OCI-LY3 (cell line): ENCODE data around the gene CREG1.

ENCODE experiments used
- H2AFZ ChIP-seq: fragments of 200-600, 300-600 bp; shearing (Covaris generic); 2 replicates; pipeline ENCODE4 v1.6.0; 2014; ENCODE audit warnings: antibody characterized with exemption, low read depth, low read length
- H3K27ac ChIP-seq: fragments of 200-600, 300-600 bp; sonication (generic); 2 replicates; pipeline ENCODE4 v1.5.1; 2014; ENCODE audit warnings: mild to moderate bottlenecking, low read length, moderate library complexity, mixed read lengths
- H3K27me3 ChIP-seq: fragments of 200-600, 300-600 bp; sonication (generic); 2 replicates; pipeline ENCODE4 v1.6.1; 2014; ENCODE audit warnings: low read depth, low read length, mixed read lengths
- H3K36me3 ChIP-seq: fragments of 200-600, 300-600 bp; sonication (generic); replicated peaks from 2 replicates; pipeline ENCODE3; 2014; ENCODE audit warnings: low read depth, low read length, mixed read lengths
- H3K4me1 ChIP-seq: fragments of 300-600, 200-600 bp; sonication (generic); 2 replicates; pipeline ENCODE4 v1.6.1; 2014; ENCODE audit warnings: low read length, mixed read lengths
- H3K4me2 ChIP-seq: fragments of 200-600, 300-600 bp; sonication (generic); 2 replicates; pipeline ENCODE4 v1.6.1; 2014; ENCODE audit warnings: low read length, mixed read lengths
- H3K4me3 ChIP-seq: fragments of 300-600, 200-600 bp; sonication (generic); 2 replicates; pipeline ENCODE4 v1.5.1; 2014; ENCODE audit warnings: antibody characterized with exemption, mild to moderate bottlenecking, low read length, moderate library complexity
- H3K79me2 ChIP-seq: fragments of 300-600, 200-600 bp; shearing (Covaris generic); 2 replicates; pipeline ENCODE4 v1.6.1; 2014; ENCODE audit warnings: mild to moderate bottlenecking, low read length, mixed read lengths
- H3K9ac ChIP-seq: fragments of 300-600, 200-600 bp; shearing (Covaris generic); 2 replicates; pipeline ENCODE4 v1.6.0; 2014; ENCODE audit warnings: mild to moderate bottlenecking, low read length, moderate library complexity
- H3K9me3 ChIP-seq: fragments of 200-600, 300-600 bp; shearing (Covaris generic); 2 replicates; pipeline ENCODE4 v1.6.1; 2014; ENCODE audit warnings: low read length, mixed read lengths; ENCODE audit not compliant: insufficient read depth
- H4K20me1 ChIP-seq: fragments of 200-600, 300-600 bp; sonication (generic); 2 replicates; pipeline ENCODE4 v1.6.1; 2016; ENCODE audit warnings: low read length, mixed read lengths; ENCODE audit not compliant: insufficient read depth
- CTCF ChIP-seq: fragments of 200-600, 300-600 bp; sonication (generic); IDR thresholded peaks from 2 replicates; pipeline ENCODE4 v1.5.1; 2014; ENCODE audit warnings: antibody characterized with exemption, low read length, low read depth
- EZH2phosphoT487 ChIP-seq: fragments of 200-600 bp; shearing (Covaris generic); IDR thresholded peaks from 2 replicates; pipeline ENCODE4 v1.6.1; 2018; ENCODE audit warnings: antibody characterized with exemption, mixed run types, low read depth

Gene CREG1

GRCh38 chr1:167599957-167600581, 46.5 kb upstream of the CREG1 start:
- no peaks in the 10 kb centered on the region for H3K36me3 ChIP-seq
- H3K27ac ChIP-seq = no peak overlapping the region
- H3K9me3 ChIP-seq = no peaks in the 10 kb centered on the region
- H2AFZ ChIP-seq = 0 out of 2 replicates have a peak overlapping the region, but pooled peaks have one; percentile 23
- no peaks in the 10 kb centered on the region; the same call in 1 of the 2 replicates for H3K27me3 ChIP-seq
- H4K20me1 ChIP-seq = no peaks in the 10 kb centered on the region
- peaks cover 8% of the 10 kb centered on the region for H3K4me1 ChIP-seq
- H3K9ac ChIP-seq = no peak overlapping the region
- H3K79me2 ChIP-seq = no peaks in the 10 kb centered on the region
- H3K4me3 ChIP-seq = 0 out of 2 replicates have a peak overlapping the region, but pooled peaks have one; percentile 17
- TF ChIP-seq EZH2phosphoT487 = no peak
- peak; percentile 98 for TF ChIP-seq CTCF
- H3K4me2 ChIP-seq = peak overlapping the region; percentile 42

GRCh38 chr1:167594822-167595221, 41.3 kb upstream of the CREG1 start:
- no peaks in the 10 kb centered on the region for H3K9me3 ChIP-seq
- no peak overlapping the region for H3K27ac ChIP-seq
- no peak overlapping the region for H3K9ac ChIP-seq
- H4K20me1 ChIP-seq = no peaks in the 10 kb centered on the region
- no peak overlapping the region for H3K4me3 ChIP-seq
- no peaks in the 10 kb centered on the region for H3K79me2 ChIP-seq
- TF ChIP-seq EZH2phosphoT487 (no peak), CTCF (no peak)
- H3K4me1 ChIP-seq = peaks cover 2% of the 10 kb centered on the region
- H3K27me3 ChIP-seq = peaks cover 10% of the 10 kb centered on the region; the same call in 1 of the 2 replicates
- no peak overlapping the region for H3K4me2 ChIP-seq
- H3K36me3 ChIP-seq = no peaks in the 10 kb centered on the region
- H2AFZ ChIP-seq = no peak overlapping the region

- H3K4me2 ChIP-seq = no peak overlapping the region
- H3K9me3 ChIP-seq = no peaks in the 10 kb centered on the region
- H2AFZ ChIP-seq = no peak overlapping the region
- no peaks in the 10 kb centered on the region for H3K36me3 ChIP-seq
- no peak overlapping the region for H3K4me3 ChIP-seq
- TF ChIP-seq EZH2phosphoT487 (no peak), CTCF (no peak)
- H3K27ac ChIP-seq = no peak overlapping the region
- H3K4me1 ChIP-seq = no peaks in the 10 kb centered on the region
- no peaks in the 10 kb centered on the region for H4K20me1 ChIP-seq
- H3K79me2 ChIP-seq = no peaks in the 10 kb centered on the region
- H3K9ac ChIP-seq = no peak overlapping the region
- H3K27me3 ChIP-seq = peaks cover 10% of the 10 kb centered on the region; the same call in 1 of the 2 replicates
Measured at GRCh38 chr1:167593860-167594259, 40.3 kb upstream of the CREG1 start.

- Histone ChIP-seq H3K27me3 (peaks cover 10% of the 10 kb centered on the region; the same call in 1 of the 2 replicates), H3K9ac (no peak overlapping the region), H3K4me3 (no peak overlapping the region), H3K9me3 (no peaks in the 10 kb centered on the region), H3K27ac (no peak overlapping the region), H3K36me3 (no peaks in the 10 kb centered on the region), H2AFZ (no peak overlapping the region), H3K4me1 (no peaks in the 10 kb centered on the region), H4K20me1 (no peaks in the 10 kb centered on the region), H3K79me2 (no peaks in the 10 kb centered on the region), H3K4me2 (no peak overlapping the region)
- no peak for TF ChIP-seq EZH2phosphoT487
- TF ChIP-seq CTCF = no peak
Measured at GRCh38 chr1:167592475-167592874, 38.9 kb upstream of the CREG1 start.
